Activated CD8-positive, alpha-beta T cell treated with anti-CD3 and anti-CD28 coated beads for 36 hours (primary cell): ENCODE measurements around the gene SLC5A2. TPM values are rescaled to one million over a fixed set of nuclear protein-coding genes. Genes with fewer than 3 reads are reported as not detected.

ENCODE experiments used
- ATAC-seq: fragments of 200-7000 bp; cut with Tn5 transposase; one replicate; pipeline ENCODE4 v1.10.0; 2021; ENCODE audit warnings: mild to moderate bottlenecking, moderate library complexity
- CTCF ChIA-PET: fragments of 350-600 bp; sonication (Branson Sonifier 250); formaldehyde crosslinking; loops from one replicate; lab custom pipeline; 2021; ENCODE audit warnings: antibody characterized with exemption; lab: Charles Lee
- POLR2A ChIA-PET: fragments of 350-600 bp; sonication (Branson Sonifier 250); formaldehyde crosslinking; loops from one replicate; lab custom pipeline; 2021; ENCODE audit warnings: antibody characterized with exemption; lab: Charles Lee
- DNase-seq: peaks from one replicate; pipeline ENCODE4 v3.0.0-alpha.2; 2020
- H3K27ac Mint-ChIP-seq: one replicate; pipeline ENCODE4 v1.8.0; 2021; ENCODE audit warnings: mild to moderate bottlenecking, mixed read lengths
- H3K27me3 Mint-ChIP-seq: one replicate; pipeline ENCODE4 v1.8.0; 2021; ENCODE audit warnings: mixed read lengths
- H3K36me3 Mint-ChIP-seq: one replicate; pipeline ENCODE4 v1.8.0; 2021; ENCODE audit warnings: low read depth, mixed read lengths
- H3K4me1 Mint-ChIP-seq: one replicate; pipeline ENCODE4 v1.8.0; 2021; ENCODE audit warnings: low read depth, mixed read lengths
- H3K4me3 Mint-ChIP-seq: one replicate; pipeline ENCODE4 v1.8.0; 2021; ENCODE audit warnings: mild to moderate bottlenecking, moderate library complexity, mixed read lengths
- H3K9me3 Mint-ChIP-seq: one replicate; pipeline ENCODE4 v1.8.0; 2021; ENCODE audit warnings: mixed read lengths
- CTCF ChIP-seq: fragments of 200-600 bp; IDR thresholded peaks from one replicate; pipeline ENCODE4 v1.8.0; 2022; ENCODE audit warnings: antibody characterized with exemption, mild to moderate bottlenecking
- intact Hi-C: fragments of 100-400 bp; cut with micrococcal nuclease; formaldehyde crosslinking; loops from one replicate; pipeline ENCODE4 v1.10.0; 2022
- total RNA-seq, 2 experiments: library from RNA; stranded (reverse); gene quantifications; one replicate each; pipeline ENCODE4 v1.2.3, GENCODE V29; 2021

The SLC5A2 gene
- total RNA-seq, 2 experiments from 2014 or later: not detected

DNA sequence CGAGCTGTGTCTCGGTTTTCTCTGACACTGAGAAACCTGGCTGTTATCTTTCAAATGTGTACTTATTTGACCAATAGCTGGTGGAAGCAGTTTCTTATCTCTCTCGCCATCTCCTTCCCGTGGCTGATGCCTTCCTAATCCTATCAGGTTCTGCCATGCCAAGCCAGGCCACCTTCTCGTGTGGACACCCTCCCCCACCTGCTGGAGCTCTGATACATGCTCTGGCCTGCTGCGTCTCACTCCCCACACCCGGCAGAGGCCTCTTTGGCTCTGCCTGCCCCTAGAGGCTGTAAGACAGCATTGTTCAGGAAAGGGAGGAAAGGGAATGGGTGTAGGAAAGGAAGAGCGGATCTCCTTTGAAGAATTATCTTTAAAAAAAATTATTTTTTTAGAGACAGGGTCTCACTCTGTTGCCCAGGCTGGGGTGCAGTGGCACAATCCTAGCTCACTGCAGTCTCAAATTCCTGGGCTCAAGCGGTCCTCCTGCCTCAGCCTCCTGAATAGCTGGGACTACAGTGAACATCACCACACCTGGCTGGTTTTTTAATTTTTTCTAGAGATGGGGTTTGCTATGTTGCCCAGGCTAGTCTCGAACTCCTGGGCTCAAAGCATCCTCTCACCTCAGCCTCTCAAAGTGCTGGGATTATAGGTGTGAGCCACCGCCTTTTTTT, 31.1 kb upstream of the SLC5A2 start:
- intact Hi-C loops: loop anchor here (10.0 kb wide), 1 partner anchor 413 kb away; no protein-coding TSS in a partner anchor
- Mint-ChIP-seq H3K27me3 (no peaks in the 10 kb centered on the region), H3K4me3 (no peak overlapping the region), H3K27ac (no peak overlapping the region), H3K4me1 (peaks cover 30% of the 10 kb centered on the region), H3K36me3 (peaks cover 19% of the 10 kb centered on the region), H3K9me3 (no peaks in the 10 kb centered on the region)
- POLR2A ChIA-PET: interaction anchor here (0.7 to 1.4 kb wide), 4 partner anchors 8 to 250 kb away, joined by 3 to 5 read pairs (median 4); no protein-coding TSS in a partner anchor
- no peak for TF ChIP-seq CTCF
- CTCF ChIA-PET: interaction anchor here (1.1 to 1.6 kb wide), 4 partner anchors 8 to 417 kb away, joined by 3 to 9 read pairs (median 4); no protein-coding TSS in a partner anchor
- ATAC-seq (peak; percentile 38), DNase-seq (no peak)

GRCh38 chr16:31452631-31453106, 30.3 kb upstream of the SLC5A2 start:
- Mint-ChIP-seq H3K4me3 (no peak overlapping the region), H3K36me3 (peaks cover 26% of the 10 kb centered on the region), H3K27ac (no peak overlapping the region), H3K9me3 (no peaks in the 10 kb centered on the region), H3K4me1 (peaks cover 36% of the 10 kb centered on the region), H3K27me3 (no peaks in the 10 kb centered on the region)
- ChIA-PET CTCF (interaction anchor here (1.3 to 1.4 kb wide), 3 partner anchors 9 to 416 kb away, joined by 3 to 7 read pairs (median 3); partner anchors contain the start of gene ZNF843), POLR2A (interaction anchor here (0.6 to 0.9 kb wide), 2 partner anchors 257 to 363 kb away, joined by 3 read pairs; no protein-coding TSS in a partner anchor)
- no peak for ATAC-seq
- TF ChIP-seq CTCF: no peak
- intact Hi-C loops: loop anchor here (10.0 kb wide), 1 partner anchor 412 kb away; no protein-coding TSS in a partner anchor
- DNase-seq: no peak

- H3K9me3 Mint-ChIP-seq: no peaks in the 10 kb centered on the region
- POLR2A ChIA-PET: interaction anchor here (0.9 kb wide), 1 partner anchor 258 kb away, joined by 3 read pairs; no protein-coding TSS in a partner anchor
- peaks cover 33% of the 10 kb centered on the region for H3K36me3 Mint-ChIP-seq
- CTCF ChIA-PET: interaction anchor here (1.4 kb wide), 1 partner anchor 10 kb away, joined by 7 read pairs; the partner anchor contains the start of gene ZNF843
- intact Hi-C loops: loop anchor here (10.0 kb wide), 1 partner anchor 411 kb away; no protein-coding TSS in a partner anchor
- DNase-seq (no peak), ATAC-seq (no peak)
- no peak overlapping the region for H3K4me3 Mint-ChIP-seq
- TF ChIP-seq CTCF: no peak
- no peaks in the 10 kb centered on the region for H3K27me3 Mint-ChIP-seq
- peak overlapping the region; percentile 49 for H3K27ac Mint-ChIP-seq
- peaks cover 41% of the 10 kb centered on the region for H3K4me1 Mint-ChIP-seq
Measured at GRCh38 chr16:31453255-31454204, 29.4 kb upstream of the SLC5A2 start.

DNA sequence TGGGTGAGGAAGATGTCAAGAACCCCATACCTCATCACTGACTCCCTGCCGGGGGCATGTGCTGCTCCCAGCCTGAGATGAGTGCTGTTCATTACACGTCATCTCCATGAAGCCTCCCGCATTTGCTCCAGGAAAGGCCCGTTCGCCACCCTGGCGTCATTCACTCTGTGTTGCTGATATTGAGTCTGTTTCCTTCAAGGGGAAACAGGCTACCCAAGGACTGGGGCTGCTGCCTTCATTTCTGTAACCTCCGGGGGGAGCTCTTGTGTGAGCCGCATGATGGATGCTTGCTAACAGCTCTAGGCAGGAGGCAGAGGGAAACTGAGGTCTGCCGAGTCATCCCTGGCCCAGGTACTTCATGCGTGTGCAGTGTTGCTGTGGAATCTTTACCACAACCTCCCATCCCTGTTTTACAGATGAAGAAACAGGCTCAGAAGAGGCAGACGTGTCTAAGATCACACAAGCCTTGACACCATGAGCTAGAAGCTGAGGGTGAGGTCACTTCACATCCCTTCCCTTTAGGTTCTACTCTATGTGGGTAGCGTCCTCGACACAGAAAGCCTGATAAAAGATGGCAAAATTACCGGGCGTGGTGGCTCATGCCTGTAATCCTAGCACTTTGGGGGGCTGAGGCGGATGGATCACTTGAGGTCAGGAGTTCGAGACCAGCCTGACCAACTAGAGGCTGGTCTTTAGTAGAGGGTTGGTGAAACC, 27.2 kb upstream of the SLC5A2 start:
- CTCF ChIA-PET: interaction anchor here (0.7 to 2.3 kb wide), 17 partner anchors 11 to 413 kb away, joined by 3 to 13 read pairs (median 4); partner anchors contain the start of genes RUSF1 and ZNF843
- POLR2A ChIA-PET: interaction anchor here (0.6 to 1.7 kb wide), 4 partner anchors 8 to 414 kb away, joined by 3 to 5 read pairs (median 3); no protein-coding TSS in a partner anchor
- intact Hi-C loops: loop anchor here (10.0 kb wide), 1 partner anchor 409 kb away; no protein-coding TSS in a partner anchor
- Mint-ChIP-seq H3K4me3 (peak overlapping the region; percentile 89), H3K9me3 (no peaks in the 10 kb centered on the region), H3K27me3 (no peaks in the 10 kb centered on the region), H3K27ac (peak overlapping the region; percentile 70), H3K4me1 (peaks cover 49% of the 10 kb centered on the region), H3K36me3 (peaks cover 33% of the 10 kb centered on the region)
- TF ChIP-seq CTCF: peak; percentile 43
- DNase-seq (peak; percentile 62), ATAC-seq (no peak)
